ENCODE data around the gene C12orf43.

C12orf43 gene

GRCh38 chr12:121030576-121031212 is 14.4 kb upstream of the C12orf43 start:
- Histone ChIP-seq H3K27me3 (ENCODE audit: insufficient read depth, poor library complexity, severe bottlenecking) (no peaks in the 10 kb centered on the region), H3K27ac (replicated peaks) (no peak overlapping the region), H3K4me3 (replicated peaks; ENCODE audit: insufficient read depth, low read length) (no peak overlapping the region)
- TF ChIP-seq SPI1 (IDR thresholded peaks at IDR 0.05; ENCODE audit: borderline replicate concordance, low read depth) (no peak), POLR2AphosphoS5 (IDR thresholded peaks at IDR 0.05; ENCODE audit: low read depth) (no peak), REST (IDR thresholded peaks at IDR 0.05; ENCODE audit: insufficient replicate concordance, low read depth) (no peak), GABPA (IDR thresholded peaks at IDR 0.05; ENCODE audit: low read depth) (no peak), CTCF (IDR thresholded peaks at IDR 0.05; ENCODE audit: insufficient read depth, low read length) (no peak)
- DNase-seq (ENCODE audit: low read depth in 1 of 2, low spot score in 1 of 2), result no peak

GRCh38 chr12:121026274-121027045 is 10.2 kb upstream of the C12orf43 start:
- no peak overlapping the region for H3K27ac ChIP-seq (replicated peaks)
- peak in 1 of 2 experiments; percentile 60 for DNase-seq (ENCODE audit: low read depth in 1 of 2, low spot score in 1 of 2)

More at GRCh38 chr12:121026274-121027045, 10.2 kb upstream of the C12orf43 start:
- TF ChIP-seq REST (IDR thresholded peaks at IDR 0.05; ENCODE audit: insufficient replicate concordance, low read depth) (no peak), CTCF (IDR thresholded peaks at IDR 0.05; ENCODE audit: insufficient read depth, low read length) (no peak), POLR2AphosphoS5 (IDR thresholded peaks at IDR 0.05; ENCODE audit: low read depth) (no peak), GABPA (IDR thresholded peaks at IDR 0.05; ENCODE audit: low read depth) (no peak), SPI1 (IDR thresholded peaks at IDR 0.05; ENCODE audit: borderline replicate concordance, low read depth) (no peak)
- Histone ChIP-seq H3K27me3 (ENCODE audit: insufficient read depth, poor library complexity, severe bottlenecking) (no peaks in the 10 kb centered on the region), H3K4me3 (replicated peaks; ENCODE audit: insufficient read depth, low read length) (no peak overlapping the region)

Data from HL-60 (cell line).